Caki2 (cell line): ENCODE results near the gene CLDN15. TPM values are rescaled to one million over a fixed set of nuclear protein-coding genes. Genes with fewer than 3 reads are reported as not detected.
"Not testable (repeated sequence)": the region's sequence is repeated elsewhere in the genome, so short reads cannot be mapped to it uniquely, and the experiment has no call there.

Experiments used
- DNase-seq: peaks from one replicate; pipeline ENCODE4 v3.0.0-alpha.2; 2015; ENCODE audit warnings: low read depth
- in situ Hi-C: cut with HindIII; loops from 2 replicates; pipeline ENCODE4 v1.10.0; 2016; ENCODE audit warnings: low sequenced_read_pairs, low pct_unique_long_range_greater_than_20kb, mixed read lengths
- total RNA-seq: library from RNA; depleted of rRNA; stranded (reverse); fragments of >200 nt; shearing (Covaris generic); gene quantifications from 2 replicates; pipeline ENCODE4 v1.2.3, GENCODE V29; 2014; ENCODE audit warnings: low replicate concordance

CLDN15 gene
- total RNA-seq, 1 experiment from 2014 or later = 0.81 TPM

GRCh38 chr7:101205901-101206664 lies 31.5 kb downstream of the CLDN15 start:
- in situ Hi-C loops = no loop called here

GRCh38 chr7:101203740-101204738 lies 33.6 kb downstream of the CLDN15 start:
- DNase-seq, in situ Hi-C loops: not testable (repeated sequence)

More at GRCh38 chr7:101205901-101206664, 31.5 kb downstream of the CLDN15 start:
- DNase-seq = no peak

GRCh38 chr7:101202603-101202918 lies 35.0 kb downstream of the CLDN15 start:
- DNase-seq = no peak
- in situ Hi-C loops = no loop called here

GRCh38 chr7:101201695-101202602 lies 35.7 kb downstream of the CLDN15 start:
- DNase-seq = no peak
- in situ Hi-C loops = no loop called here

- in situ Hi-C loops = no loop called here
Measured at GRCh38 chr7:101200862-101201599, 36.6 kb downstream of the CLDN15 start, which contains the start of gene MOGAT3. TSS of gene MOGAT3 (minus strand) at chr7:101201036. CDS start at chr7:101200854, 182 bp downstream.

GRCh38 chr7:101200504-101200861 lies 37.1 kb downstream of the CLDN15 start:
- DNase-seq = no peak
- in situ Hi-C loops = no loop called here

More at GRCh38 chr7:101200862-101201599, 36.6 kb downstream of the CLDN15 start, which contains the start of gene MOGAT3:
- DNase-seq = no peak

GRCh38 chr7:101199522-101199921 lies 38.1 kb downstream of the CLDN15 start:
- DNase-seq, in situ Hi-C loops: not testable (repeated sequence)

- in situ Hi-C loops = no loop called here
- DNase-seq = no peak
Measured at GRCh38 chr7:101198476-101198875, 39.1 kb downstream of the CLDN15 start.

GRCh38 chr7:101197991-101198390 lies 39.6 kb downstream of the CLDN15 start:
- in situ Hi-C loops = no loop called here

GRCh38 chr7:101195884-101196283 lies 41.7 kb downstream of the CLDN15 start:
- in situ Hi-C loops = no loop called here
- no peak for DNase-seq

More at GRCh38 chr7:101197991-101198390, 39.6 kb downstream of the CLDN15 start:
- DNase-seq = no peak

GRCh38 chr7:101189109-101189508 lies 48.5 kb downstream of the CLDN15 start:
- no peak for DNase-seq
- in situ Hi-C loops = no loop called here

GRCh38 chr7:101186844-101187428 lies 50.7 kb downstream of the CLDN15 start:
- no peak for DNase-seq
- in situ Hi-C loops = no loop called here

GRCh38 chr7:101186194-101186593 lies 51.4 kb downstream of the CLDN15 start:
- in situ Hi-C loops = no loop called here
- DNase-seq = no peak

GRCh38 chr7:101185258-101185839 lies 52.3 kb downstream of the CLDN15 start:
- DNase-seq = peak; percentile 43
- in situ Hi-C loops = no loop called here
